ENCODE results near the gene MYEOV.

Gene MYEOV

GRCh38 chr11:69280994-69281393 lies 13.0 kb upstream of the MYEOV start:
- DNase-seq (ENCODE audit: low read depth, low spot score), result no peak
- TF ChIP-seq ZNF274 (IDR thresholded peaks at IDR 0.05; ENCODE audit: low read depth, low read length) (no peak), YY1 (IDR thresholded peaks at IDR 0.05; ENCODE audit: insufficient read depth, insufficient read length) (no peak), SUZ12 (IDR thresholded peaks at IDR 0.05; ENCODE audit: extremely low read depth, insufficient read depth, insufficient read length) (no peak)

GRCh38 chr11:69283446-69283845 lies 10.5 kb upstream of the MYEOV start:
- Histone ChIP-seq H3K9me3 (ENCODE audit: insufficient read depth, low read length) (0 out of 2 replicates have a peak, but pooled peaks cover 7% of the 10 kb centered on the region), H3K4me3 (ENCODE audit: insufficient read length, low read depth) (no peak overlapping the region), H3K27me3 (ENCODE audit: insufficient read depth, insufficient read length) (no peaks in the 10 kb centered on the region), H3K4me1 (ENCODE audit: insufficient read depth, insufficient read length) (peaks cover 9% of the 10 kb centered on the region), H3K9ac (ENCODE audit: insufficient read length, low read depth) (no peak overlapping the region), H3K36me3 (ENCODE audit: insufficient read depth, insufficient read length, low read length) (no peaks in the 10 kb centered on the region)
- TF ChIP-seq ZNF274 (IDR thresholded peaks at IDR 0.05; ENCODE audit: low read depth, low read length), result no peak
- no peak for TF ChIP-seq SUZ12 (IDR thresholded peaks at IDR 0.05; ENCODE audit: extremely low read depth, insufficient read depth, insufficient read length)
- TF ChIP-seq YY1 (IDR thresholded peaks at IDR 0.05; ENCODE audit: insufficient read depth, insufficient read length), result no peak
- DNase-seq (ENCODE audit: low read depth, low spot score), result no peak

More at GRCh38 chr11:69280994-69281393, 13.0 kb upstream of the MYEOV start:
- peaks cover 3% of the 10 kb centered on the region for H3K4me1 ChIP-seq (ENCODE audit: insufficient read depth, insufficient read length)
- H3K9me3 ChIP-seq (ENCODE audit: insufficient read depth, low read length), result 0 out of 2 replicates have a peak, but pooled peaks cover 7% of the 10 kb centered on the region
- H3K9ac ChIP-seq (ENCODE audit: insufficient read length, low read depth), result no peak overlapping the region
- H3K36me3 ChIP-seq (ENCODE audit: insufficient read depth, insufficient read length, low read length), result no peaks in the 10 kb centered on the region
- no peaks in the 10 kb centered on the region for H3K27me3 ChIP-seq (ENCODE audit: insufficient read depth, insufficient read length)
- H3K4me3 ChIP-seq (ENCODE audit: insufficient read length, low read depth), result no peak overlapping the region

- no peak overlapping the region for H3K4me3 ChIP-seq (ENCODE audit: insufficient read length, low read depth)
- 0 out of 2 replicates have a peak, but pooled peaks cover 7% of the 10 kb centered on the region for H3K9me3 ChIP-seq (ENCODE audit: insufficient read depth, low read length)
- no peak for TF ChIP-seq SUZ12 (IDR thresholded peaks at IDR 0.05; ENCODE audit: extremely low read depth, insufficient read depth, insufficient read length)
- no peak overlapping the region for H3K9ac ChIP-seq (ENCODE audit: insufficient read length, low read depth)
- DNase-seq (ENCODE audit: low read depth, low spot score), result no peak
- H3K36me3 ChIP-seq (ENCODE audit: insufficient read depth, insufficient read length, low read length), result no peaks in the 10 kb centered on the region
- no peaks in the 10 kb centered on the region for H3K27me3 ChIP-seq (ENCODE audit: insufficient read depth, insufficient read length)
- peaks cover 9% of the 10 kb centered on the region for H3K4me1 ChIP-seq (ENCODE audit: insufficient read depth, insufficient read length)
Observed at GRCh38 chr11:69284081-69284511, 9.9 kb upstream of the MYEOV start.

GRCh38 chr11:69285091-69285490 lies 8.9 kb upstream of the MYEOV start:
- Histone ChIP-seq H3K4me3 (ENCODE audit: insufficient read length, low read depth) (no peak overlapping the region), H3K9me3 (ENCODE audit: insufficient read depth, low read length) (0 out of 2 replicates have a peak, but pooled peaks cover 7% of the 10 kb centered on the region), H3K27me3 (ENCODE audit: insufficient read depth, insufficient read length) (no peaks in the 10 kb centered on the region), H3K36me3 (ENCODE audit: insufficient read depth, insufficient read length, low read length) (no peaks in the 10 kb centered on the region), H3K9ac (ENCODE audit: insufficient read length, low read depth) (no peak overlapping the region), H3K4me1 (ENCODE audit: insufficient read depth, insufficient read length) (peaks cover 9% of the 10 kb centered on the region)
- TF ChIP-seq YY1 (IDR thresholded peaks at IDR 0.05; ENCODE audit: insufficient read depth, insufficient read length) (no peak), ZNF274 (IDR thresholded peaks at IDR 0.05; ENCODE audit: low read depth, low read length) (no peak), SUZ12 (IDR thresholded peaks at IDR 0.05; ENCODE audit: extremely low read depth, insufficient read depth, insufficient read length) (no peak)
- no peak for DNase-seq (ENCODE audit: low read depth, low spot score)

- H3K36me3 ChIP-seq (ENCODE audit: insufficient read depth, insufficient read length, low read length), result no peaks in the 10 kb centered on the region
- H3K4me3 ChIP-seq (ENCODE audit: insufficient read length, low read depth), result no peak overlapping the region
- H3K9ac ChIP-seq (ENCODE audit: insufficient read length, low read depth), result no peak overlapping the region
- no peaks in the 10 kb centered on the region for H3K27me3 ChIP-seq (ENCODE audit: insufficient read depth, insufficient read length)
- TF ChIP-seq YY1 (IDR thresholded peaks at IDR 0.05; ENCODE audit: insufficient read depth, insufficient read length), result no peak
- TF ChIP-seq SUZ12 (IDR thresholded peaks at IDR 0.05; ENCODE audit: extremely low read depth, insufficient read depth, insufficient read length), result no peak
- TF ChIP-seq ZNF274 (IDR thresholded peaks at IDR 0.05; ENCODE audit: low read depth, low read length), result no peak
- 0 out of 2 replicates have a peak, but pooled peaks cover 7% of the 10 kb centered on the region for H3K9me3 ChIP-seq (ENCODE audit: insufficient read depth, low read length)
- H3K4me1 ChIP-seq (ENCODE audit: insufficient read depth, insufficient read length), result peaks cover 9% of the 10 kb centered on the region
- no peak for DNase-seq (ENCODE audit: low read depth, low spot score)
Observed at GRCh38 chr11:69285766-69286165, 8.2 kb upstream of the MYEOV start.

- no peak overlapping the region for H3K9ac ChIP-seq (ENCODE audit: insufficient read length, low read depth)
- 0 out of 2 replicates have a peak, but pooled peaks cover 5% of the 10 kb centered on the region for H3K9me3 ChIP-seq (ENCODE audit: insufficient read depth, low read length)
- no peak for DNase-seq (ENCODE audit: low read depth, low spot score)
- H3K27me3 ChIP-seq (ENCODE audit: insufficient read depth, insufficient read length), result no peaks in the 10 kb centered on the region
- H3K4me3 ChIP-seq (ENCODE audit: insufficient read length, low read depth), result no peak overlapping the region
- H3K4me1 ChIP-seq (ENCODE audit: insufficient read depth, insufficient read length), result peaks cover 9% of the 10 kb centered on the region
- H3K36me3 ChIP-seq (ENCODE audit: insufficient read depth, insufficient read length, low read length), result no peaks in the 10 kb centered on the region
- no peak for TF ChIP-seq ZNF274 (IDR thresholded peaks at IDR 0.05; ENCODE audit: low read depth, low read length)
- TF ChIP-seq YY1 (IDR thresholded peaks at IDR 0.05; ENCODE audit: insufficient read depth, insufficient read length), result no peak
- no peak for TF ChIP-seq SUZ12 (IDR thresholded peaks at IDR 0.05; ENCODE audit: extremely low read depth, insufficient read depth, insufficient read length)
Observed at GRCh38 chr11:69286374-69287371, 7.3 kb upstream of the MYEOV start.
